Cardiac atrium fibroblast (primary cell): ENCODE measurements around the gene C14orf180. TPM values are rescaled to one million over a fixed set of nuclear protein-coding genes. Genes with fewer than 3 reads are reported as not detected.

Experiments used
- total RNA-seq: library from RNA; depleted of rRNA; stranded (reverse); fragments of >200 nt; gene quantifications from 2 replicates; pipeline ENCODE4 v1.2.3, GENCODE V29; 2015

The C14orf180 gene
- total RNA-seq, result not detected in 2 replicates

DNA sequence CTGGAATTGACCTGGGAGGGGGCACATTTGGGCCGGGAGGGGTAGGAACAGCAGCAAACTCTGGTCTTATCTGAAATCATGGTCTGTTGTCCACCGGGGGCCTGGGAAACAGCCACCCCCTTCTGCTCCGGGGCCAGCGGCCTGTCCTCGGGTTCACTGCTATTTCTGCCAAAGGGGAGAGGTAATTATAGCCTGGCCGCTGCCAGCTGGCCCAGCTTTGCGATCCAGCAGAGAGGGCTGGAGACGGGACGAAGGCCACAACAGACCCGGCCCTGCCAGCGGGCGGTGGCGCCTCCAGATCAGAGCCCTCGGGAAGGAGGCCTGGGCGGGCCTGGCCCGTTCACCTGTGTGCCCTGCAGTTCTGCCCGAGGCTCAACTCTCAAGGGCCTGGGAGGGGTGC, at the start of gene C14orf180:
Gene C14orf180 (plus strand): TSS at position 258 of the 400 bp plus-strand sequence. CDS start 6,667 bp downstream, outside the sequence.

DNA sequence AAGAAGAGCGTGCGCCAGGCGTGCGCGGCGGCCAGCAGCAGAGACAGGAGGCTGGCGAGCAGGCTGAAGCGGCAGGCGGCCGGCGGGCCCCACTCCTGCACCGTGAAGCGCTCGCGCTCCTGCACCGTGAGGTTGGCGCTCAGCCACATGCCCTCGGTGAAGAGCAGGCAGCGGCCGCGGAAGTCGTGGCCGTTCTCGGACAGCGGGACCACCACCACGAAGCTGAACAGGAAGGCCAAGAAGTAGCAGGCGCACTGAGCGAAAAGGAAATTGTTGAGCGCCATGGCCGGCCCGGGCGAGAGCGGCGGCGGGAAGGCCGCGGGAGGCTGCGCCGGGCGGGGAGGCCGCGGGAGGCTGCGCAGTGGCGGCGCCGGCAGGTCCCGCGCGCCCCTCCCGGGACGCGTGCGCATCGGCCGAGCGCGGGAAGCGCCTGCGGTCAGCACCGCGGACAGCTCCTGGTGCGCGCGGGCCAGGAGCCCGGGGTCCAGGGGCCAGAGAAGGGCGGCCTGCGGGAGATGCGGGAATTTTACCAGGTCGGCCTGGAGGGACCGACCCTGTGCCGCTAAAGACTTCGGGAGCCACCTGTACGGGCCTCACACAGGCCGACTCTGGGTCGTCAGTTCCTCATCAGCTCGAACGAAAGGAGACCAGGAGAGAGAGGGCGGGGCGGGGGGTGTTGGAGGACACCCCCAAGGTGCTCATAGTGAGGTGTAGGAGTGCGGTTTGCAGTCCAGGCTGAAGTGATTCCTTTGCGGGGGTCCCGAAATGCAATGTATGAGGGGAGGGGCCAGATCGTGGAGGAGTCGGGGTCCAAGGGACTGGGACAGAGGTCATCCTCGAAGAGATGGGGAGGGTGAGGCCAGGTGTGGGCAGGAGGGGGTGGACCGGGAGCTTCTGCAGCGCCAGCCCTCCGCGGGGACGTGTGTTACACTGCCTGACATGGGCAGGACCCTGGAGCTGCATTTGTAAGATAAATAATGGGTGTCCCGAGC, 25.2 kb downstream of the C14orf180 start, which contains the start of gene TMEM179:
Gene TMEM179 (minus strand): TSS at position 315 of the 992 bp plus-strand sequence. CDS start 31 bp downstream, at position 284.

Other genes starting within 250 kb of the C14orf180 start
- gene TMEM179, start 25.0 kb downstream of the C14orf180 start, total RNA-seq, result not detected in 2 replicates
- 51.7 and 52.7 TPM in 2 replicates for gene INF2, start 109.9 kb downstream of the C14orf180 start, total RNA-seq
- gene ADSS1, start 144.5 kb downstream of the C14orf180 start, total RNA-seq, result 6.3 and 13.0 TPM in 2 replicates
- 184 and 211 TPM in 2 replicates for gene SIVA1, start 173.4 kb downstream of the C14orf180 start, total RNA-seq
- 115 and 128 TPM in 2 replicates for gene AKT1, start 216.0 kb downstream of the C14orf180 start, total RNA-seq
- gene ZBTB42, start 221.3 kb downstream of the C14orf180 start, total RNA-seq, result 3.1 and 3.4 TPM in 2 replicates